SK-N-SH treated with all-trans-retinoic acid at 6 μM for 48 hours (cell line): ENCODE results near the gene HOMER1.

Experiments
- ARNTL ChIP-seq: fragments of 450-650 bp; formaldehyde crosslinking; IDR thresholded peaks from 2 replicates; pipeline ENCODE4 v1.5.0; 2020; ENCODE audit warnings: low read depth, mild to moderate bottlenecking, moderate library complexity, borderline replicate concordance
- BACH2 ChIP-seq: fragments of 250-450 bp; sonication (Bioruptor Pico); IDR thresholded peaks from 2 replicates; pipeline ENCODE4 v1.9.0; 2021; ENCODE audit warnings: mild to moderate bottlenecking, borderline replicate concordance
- CSDC2 ChIP-seq: fragments of 250-450 bp; sonication (Bioruptor Pico); IDR thresholded peaks from 2 replicates; pipeline ENCODE4 v1.5.0; 2020; ENCODE audit warnings: mild to moderate bottlenecking, moderate library complexity
- OSR1 ChIP-seq: fragments of 250-450 bp; sonication (Bioruptor Pico); IDR thresholded peaks from 2 replicates; pipeline ENCODE4 v1.8.0; 2022; ENCODE audit warnings: moderate library complexity, mild to moderate bottlenecking, inconsistent platforms
- ZFP30 ChIP-seq: fragments of 450-650 bp; formaldehyde crosslinking; IDR thresholded peaks from 2 replicates; pipeline ENCODE4 v1.5.0; 2022; ENCODE audit warnings: mild to moderate bottlenecking, moderate library complexity
- ZNF565 ChIP-seq: fragments of 450-650 bp; formaldehyde crosslinking; conservative IDR thresholded peaks from 2 replicates; pipeline ENCODE4 v1.5.0; 2020; ENCODE audit warnings: low read depth, mild to moderate bottlenecking, moderate library complexity
- TF ChIP-seq, protein P1 (sequence below): fragments of 250-450 bp; sonication (Bioruptor Pico); IDR thresholded peaks from 2 replicates; pipeline ENCODE4 v1.5.1; 2021; ENCODE audit warnings: mild to moderate bottlenecking, moderate library complexity

- TF ChIP-seq, protein P1, sequence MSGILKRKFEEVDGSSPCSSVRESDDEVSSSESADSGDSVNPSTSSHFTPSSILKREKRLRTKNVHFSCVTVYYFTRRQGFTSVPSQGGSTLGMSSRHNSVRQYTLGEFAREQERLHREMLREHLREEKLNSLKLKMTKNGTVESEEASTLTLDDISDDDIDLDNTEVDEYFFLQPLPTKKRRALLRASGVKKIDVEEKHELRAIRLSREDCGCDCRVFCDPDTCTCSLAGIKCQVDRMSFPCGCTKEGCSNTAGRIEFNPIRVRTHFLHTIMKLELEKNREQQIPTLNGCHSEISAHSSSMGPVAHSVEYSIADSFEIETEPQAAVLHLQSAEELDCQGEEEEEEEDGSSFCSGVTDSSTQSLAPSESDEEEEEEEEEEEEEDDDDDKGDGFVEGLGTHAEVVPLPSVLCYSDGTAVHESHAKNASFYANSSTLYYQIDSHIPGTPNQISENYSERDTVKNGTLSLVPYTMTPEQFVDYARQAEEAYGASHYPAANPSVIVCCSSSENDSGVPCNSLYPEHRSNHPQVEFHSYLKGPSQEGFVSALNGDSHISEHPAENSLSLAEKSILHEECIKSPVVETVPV: no peak
- TF ChIP-seq BACH2 (CRISPR knock-in tag): no peak
- no peak for TF ChIP-seq OSR1 (CRISPR knock-in tag)
- no peak for TF ChIP-seq ARNTL (CRISPR knock-in tag)
- TF ChIP-seq CSDC2 (CRISPR knock-in tag): no peak
- TF ChIP-seq ZFP30: no peak
- no peak for TF ChIP-seq ZNF565 (CRISPR knock-in tag)
Observed at GRCh38 chr5:79547982-79548381, 34.0 kb upstream of the HOMER1 start.
